SK-N-SH treated with all-trans-retinoic acid at 6 μM for 48 hours (cell line): Measurements from ENCODE around the gene ASB9.

Experiments
- ATAC-seq: fragments of 200-7000 bp; cut with Tn5 transposase; 3 replicates; pipeline ENCODE4 v1.9.1; 2020; ENCODE audit warnings: mild to moderate bottlenecking, moderate library complexity
- BACH2 ChIP-seq: fragments of 250-450 bp; sonication (Bioruptor Pico); IDR thresholded peaks from 2 replicates; pipeline ENCODE4 v1.9.0; 2021; ENCODE audit warnings: mild to moderate bottlenecking, borderline replicate concordance
- CSDC2 ChIP-seq: fragments of 250-450 bp; sonication (Bioruptor Pico); IDR thresholded peaks from 2 replicates; pipeline ENCODE4 v1.5.0; 2020; ENCODE audit warnings: mild to moderate bottlenecking, moderate library complexity
- ESRRG ChIP-seq: fragments of 250-450 bp; sonication (Bioruptor Pico); IDR thresholded peaks from 2 replicates; pipeline ENCODE4 v1.6.1; 2021; ENCODE audit warnings: mild to moderate bottlenecking
- GLIS3 ChIP-seq: fragments of 250-450 bp; sonication (Bioruptor Pico); IDR thresholded peaks from 2 replicates; pipeline ENCODE4 v1.5.0; 2020; ENCODE audit warnings: mild to moderate bottlenecking, moderate library complexity
- PPARA ChIP-seq: fragments of 250-450 bp; sonication (Bioruptor Pico); IDR thresholded peaks from 2 replicates; pipeline ENCODE4 v1.5.0; 2020; ENCODE audit warnings: mild to moderate bottlenecking, borderline replicate concordance
- RARB ChIP-seq: fragments of 250-450 bp; sonication (Bioruptor Pico); IDR thresholded peaks from 2 replicates; pipeline ENCODE4 v1.8.0; 2021; ENCODE audit warnings: mild to moderate bottlenecking, moderate library complexity
- SNAI2 ChIP-seq: fragments of 250-450 bp; sonication (Bioruptor Pico); IDR thresholded peaks from 2 replicates; pipeline ENCODE4 v1.5.0; 2020; ENCODE audit warnings: mild to moderate bottlenecking, moderate library complexity
- TOX ChIP-seq: fragments of 250-450 bp; sonication (Bioruptor Pico); IDR thresholded peaks from 2 replicates; pipeline ENCODE4 v1.8.0; 2021; ENCODE audit warnings: mild to moderate bottlenecking, moderate library complexity, borderline replicate concordance
- ZNF565 ChIP-seq: fragments of 450-650 bp; formaldehyde crosslinking; conservative IDR thresholded peaks from 2 replicates; pipeline ENCODE4 v1.5.0; 2020; ENCODE audit warnings: low read depth, mild to moderate bottlenecking, moderate library complexity
- TF ChIP-seq, protein P1 (sequence below): fragments of 250-450 bp; sonication (Bioruptor Pico); IDR thresholded peaks from 2 replicates; pipeline ENCODE4 v1.5.0; 2020; ENCODE audit warnings: mild to moderate bottlenecking, moderate library complexity

Gene ASB9

DNA sequence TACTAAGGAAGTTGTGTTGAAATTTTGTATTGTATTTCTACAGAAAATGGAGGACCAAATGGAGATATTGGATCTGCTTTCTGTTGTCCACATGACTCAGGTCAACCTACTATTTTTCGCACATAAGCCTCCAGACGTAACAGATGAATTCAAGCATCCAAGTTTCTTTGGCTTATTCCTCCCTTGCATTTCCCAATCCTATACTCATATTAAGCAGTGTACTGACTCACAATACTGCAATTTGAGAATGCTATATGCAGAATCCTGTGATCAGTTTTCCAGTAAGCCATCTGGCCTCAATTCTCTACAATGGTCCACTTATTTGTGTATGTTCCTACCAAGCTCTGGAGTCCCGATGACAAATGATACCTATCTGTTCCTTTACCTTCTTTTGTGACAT is 75.7 kb downstream of the ASB9 start:
- no peak for ATAC-seq
- TF ChIP-seq CSDC2 (CRISPR knock-in tag), result no peak
- TF ChIP-seq RARB (CRISPR knock-in tag), result no peak
- no peak for TF ChIP-seq ZNF565 (CRISPR knock-in tag)
- TF ChIP-seq BACH2, result no peak
- TF ChIP-seq, protein P1, sequence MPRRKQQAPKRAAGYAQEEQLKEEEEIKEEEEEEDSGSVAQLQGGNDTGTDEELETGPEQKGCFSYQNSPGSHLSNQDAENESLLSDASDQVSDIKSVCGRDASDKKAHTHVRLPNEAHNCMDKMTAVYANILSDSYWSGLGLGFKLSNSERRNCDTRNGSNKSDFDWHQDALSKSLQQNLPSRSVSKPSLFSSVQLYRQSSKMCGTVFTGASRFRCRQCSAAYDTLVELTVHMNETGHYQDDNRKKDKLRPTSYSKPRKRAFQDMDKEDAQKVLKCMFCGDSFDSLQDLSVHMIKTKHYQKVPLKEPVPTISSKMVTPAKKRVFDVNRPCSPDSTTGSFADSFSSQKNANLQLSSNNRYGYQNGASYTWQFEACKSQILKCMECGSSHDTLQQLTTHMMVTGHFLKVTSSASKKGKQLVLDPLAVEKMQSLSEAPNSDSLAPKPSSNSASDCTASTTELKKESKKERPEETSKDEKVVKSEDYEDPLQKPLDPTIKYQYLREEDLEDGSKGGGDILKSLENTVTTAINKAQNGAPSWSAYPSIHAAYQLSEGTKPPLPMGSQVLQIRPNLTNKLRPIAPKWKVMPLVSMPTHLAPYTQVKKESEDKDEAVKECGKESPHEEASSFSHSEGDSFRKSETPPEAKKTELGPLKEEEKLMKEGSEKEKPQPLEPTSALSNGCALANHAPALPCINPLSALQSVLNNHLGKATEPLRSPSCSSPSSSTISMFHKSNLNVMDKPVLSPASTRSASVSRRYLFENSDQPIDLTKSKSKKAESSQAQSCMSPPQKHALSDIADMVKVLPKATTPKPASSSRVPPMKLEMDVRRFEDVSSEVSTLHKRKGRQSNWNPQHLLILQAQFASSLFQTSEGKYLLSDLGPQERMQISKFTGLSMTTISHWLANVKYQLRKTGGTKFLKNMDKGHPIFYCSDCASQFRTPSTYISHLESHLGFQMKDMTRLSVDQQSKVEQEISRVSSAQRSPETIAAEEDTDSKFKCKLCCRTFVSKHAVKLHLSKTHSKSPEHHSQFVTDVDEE (CRISPR knock-in tag), result no peak
- TF ChIP-seq PPARA (CRISPR knock-in tag), result no peak
- TF ChIP-seq SNAI2 (CRISPR knock-in tag), result no peak
- TF ChIP-seq GLIS3 (CRISPR knock-in tag), result no peak
- no peak for TF ChIP-seq ESRRG
- no peak for TF ChIP-seq TOX
